H9 (cell line): Measurements from ENCODE around the gene KLK11. TPM values are rescaled to one million over a fixed set of nuclear protein-coding genes. Genes with fewer than 3 reads are reported as not detected.

Source experiments
- DNase-seq: peaks from one replicate; pipeline ENCODE4 v3.0.0-alpha.2; 2017
- H2AFZ ChIP-seq: one replicate; pipeline ENCODE4 v1.6.1; 2013; ENCODE audit warnings: mild to moderate bottlenecking, low read length, control low read depth, moderate library complexity
- H2AK5ac ChIP-seq: 2 replicates; pipeline ENCODE4 v1.6.1; 2013; ENCODE audit warnings: low read length, control low read depth, mixed read lengths; ENCODE audit not compliant: insufficient read length
- H2BK120ac ChIP-seq: one replicate; pipeline ENCODE4 v1.6.1; 2013; ENCODE audit warnings: low read depth, mild to moderate bottlenecking, low read length, control low read depth, inconsistent platforms; ENCODE audit not compliant: poor library complexity, severe bottlenecking
- H2BK12ac ChIP-seq: 2 replicates; pipeline ENCODE4 v1.6.1; 2013; ENCODE audit warnings: low read length, control low read depth, mixed read lengths, low read depth; ENCODE audit not compliant: insufficient read length
- H2BK15ac ChIP-seq: 2 replicates; pipeline ENCODE4 v1.6.1; 2013; ENCODE audit warnings: low read depth, low read length, control low read depth
- H2BK20ac ChIP-seq: one replicate; pipeline ENCODE4 v1.6.1; 2013; ENCODE audit warnings: low read depth, mild to moderate bottlenecking, low read length, control low read depth, inconsistent platforms; ENCODE audit not compliant: poor library complexity, severe bottlenecking
- H2BK5ac ChIP-seq: 2 replicates; pipeline ENCODE4 v1.6.1; 2013; ENCODE audit warnings: low read length, control low read depth, mixed read lengths; ENCODE audit not compliant: insufficient read length
- H3K14ac ChIP-seq: 2 replicates; pipeline ENCODE4 v1.6.1; 2013; ENCODE audit warnings: low read length, control low read depth; ENCODE audit not compliant: insufficient read depth
- H3K18ac ChIP-seq: 2 replicates; pipeline ENCODE4 v1.6.1; 2013; ENCODE audit warnings: low read depth, mild to moderate bottlenecking, mixed read lengths, low read length, control low read depth; ENCODE audit not compliant: insufficient read length
- H3K23ac ChIP-seq: 2 replicates; pipeline ENCODE4 v1.6.1; 2013; ENCODE audit warnings: low read length, control low read depth, mixed read lengths, low read depth; ENCODE audit not compliant: insufficient read length
- H3K23me2 ChIP-seq: 2 replicates; pipeline ENCODE4 v1.6.1; 2013; ENCODE audit warnings: low read depth, mild to moderate bottlenecking, mixed read lengths, low read length, control low read depth; ENCODE audit not compliant: insufficient read length, poor library complexity, severe bottlenecking
- H3K27ac ChIP-seq: 2 replicates; pipeline ENCODE4 v1.5.1; 2013; ENCODE audit warnings: low read length, control low read depth, mixed read lengths, low read depth; ENCODE audit not compliant: insufficient read length
- H3K27me3 ChIP-seq: 2 replicates; pipeline ENCODE4 v1.6.1; 2013; ENCODE audit warnings: low read length, control low read depth, inconsistent platforms; ENCODE audit not compliant: insufficient read depth
- H3K4ac ChIP-seq: 2 replicates; pipeline ENCODE4 v1.6.1; 2013; ENCODE audit warnings: low read depth, mild to moderate bottlenecking, control low read depth, inconsistent platforms, low read length, moderate library complexity
- H3K4me1 ChIP-seq: 2 replicates; pipeline ENCODE4 v1.6.1; 2013; ENCODE audit warnings: low read length, control low read depth, inconsistent platforms; ENCODE audit not compliant: insufficient read depth
- H3K4me2 ChIP-seq: 2 replicates; pipeline ENCODE4 v1.6.1; 2013; ENCODE audit warnings: low read length, control low read depth, mixed read lengths; ENCODE audit not compliant: insufficient read length, insufficient read depth
- H3K56ac ChIP-seq: 2 replicates; pipeline ENCODE4 v1.6.1; 2013; ENCODE audit warnings: low read depth, mild to moderate bottlenecking, mixed read lengths, low read length, control low read depth; ENCODE audit not compliant: insufficient read length
- H3K79me1 ChIP-seq: 2 replicates; pipeline ENCODE4 v1.6.1; 2013; ENCODE audit warnings: low read depth, mild to moderate bottlenecking, moderate library complexity, low read length, control low read depth, inconsistent platforms; ENCODE audit not compliant: insufficient read depth, poor library complexity, severe bottlenecking
- H3K79me2 ChIP-seq: 2 replicates; pipeline ENCODE4 v1.6.1; 2013; ENCODE audit warnings: low read length, control low read depth, inconsistent platforms; ENCODE audit not compliant: insufficient read depth
- H3K9ac ChIP-seq: 2 replicates; pipeline ENCODE4 v1.6.1; 2013; ENCODE audit warnings: low read length, control low read depth, mixed read lengths; ENCODE audit not compliant: insufficient read length; ENCODE audit errors: extremely low read depth
- H3K9me3 ChIP-seq: one replicate; pipeline ENCODE4 v1.6.1; 2013; ENCODE audit warnings: low read depth, low read length, inconsistent platforms; ENCODE audit not compliant: control insufficient read depth
- H3T11ph ChIP-seq: one replicate; pipeline ENCODE4 v1.6.1; 2013; ENCODE audit warnings: mild to moderate bottlenecking, low read length, control low read depth, inconsistent platforms
- H4K20me1 ChIP-seq: one replicate; pipeline ENCODE4 v1.6.1; 2013; ENCODE audit not compliant: control insufficient read depth, insufficient read length, insufficient read depth
- H4K5ac ChIP-seq: 2 replicates; pipeline ENCODE4 v1.6.1; 2013; ENCODE audit warnings: low read depth, mild to moderate bottlenecking, mixed read lengths, low read length, control low read depth; ENCODE audit not compliant: insufficient read length
- H4K8ac ChIP-seq: replicated peaks from 2 replicates; pipeline ENCODE4 v1.6.1; 2013; ENCODE audit warnings: low read length, control low read depth, mixed read lengths, low read depth; ENCODE audit not compliant: insufficient read length
- H4K91ac ChIP-seq: 2 replicates; pipeline ENCODE4 v1.6.1; 2013; ENCODE audit warnings: low read depth, mild to moderate bottlenecking, moderate library complexity, mixed read lengths, low read length, control low read depth; ENCODE audit not compliant: insufficient read length
- H3K27ac Mint-ChIP-seq, 3 experiments: 2 replicates in 2 of 3; 3 replicates in 1 of 3; pipeline ENCODE4 v1.8.0; 2020 to 2021; ENCODE audit warnings: mixed read lengths in 3 of 3, mild to moderate bottlenecking in 1 of 3, moderate library complexity in 1 of 3
- H3K27me3 Mint-ChIP-seq: 2 replicates; pipeline ENCODE4 v1.8.0; 2021; ENCODE audit warnings: low read depth, mild to moderate bottlenecking, moderate library complexity, mixed read lengths
- H3K36me3 Mint-ChIP-seq, 3 experiments: 2 replicates in 2 of 3; 3 replicates in 1 of 3; pipeline ENCODE4 v1.8.0; 2020 to 2021; ENCODE audit warnings: low read depth in 3 of 3, mixed read lengths in 3 of 3; ENCODE audit not compliant: insufficient read depth in 1 of 3
- H3K4me1 Mint-ChIP-seq, 2 experiments: 2 replicates each; pipeline ENCODE4 v1.8.0; 2020; ENCODE audit warnings: mixed read lengths in 2 of 2
- H3K4me3 Mint-ChIP-seq, 2 experiments: 2 replicates in 1 of 2; 3 replicates in 1 of 2; pipeline ENCODE4 v1.8.0; 2020 to 2021; ENCODE audit warnings: mild to moderate bottlenecking in 2 of 2, mixed read lengths in 2 of 2, moderate library complexity in 1 of 2
- H3K9me3 Mint-ChIP-seq, 2 experiments: 2 replicates in 1 of 2; 3 replicates in 1 of 2; pipeline ENCODE4 v1.8.0; 2020; ENCODE audit warnings: mild to moderate bottlenecking in 2 of 2, mixed read lengths in 2 of 2, moderate library complexity in 1 of 2
- WGBS: extraction: QIAGEN DNeasy Blood & Tissue Kit; methylation state at CpG from one replicate; pipeline ENCODE4 v1.1.7; 2013; ENCODE audit warnings: missing lambda C conversion rate, low lambda C conversion rate, mixed read lengths; ENCODE audit not compliant: insufficient read length; ENCODE audit errors: extremely low coverage; 5-methylcytosine and 5-hydroxymethylcytosine counted together
- total RNA-seq: library from RNA; stranded (reverse); gene quantifications from 2 replicates; pipeline ENCODE4 v1.2.1, GENCODE V29; 2021
- TF ChIP-seq, protein P1 (sequence below): fragments of 200-600 bp; sonication (generic); conservative IDR thresholded peaks from 3 replicates; pipeline ENCODE4 v1.8.0; 2021; ENCODE audit warnings: antibody characterized with exemption, mild to moderate bottlenecking

KLK11 gene
- total RNA-seq, 1 experiment from 2014 or later: not detected

GRCh38 chr19:50977626-50978025 lies 48.8 kb downstream of the KLK11 start:
- Histone ChIP-seq H4K8ac (no peak overlapping the region), H3K18ac (no peak overlapping the region), H3K4ac (no peak overlapping the region), H3K9ac (no peak overlapping the region), H3K27ac (no peak overlapping the region), H3K23me2 (no peaks in the 10 kb centered on the region), H4K91ac (no peak overlapping the region), H2AK5ac (no peak overlapping the region), H2BK120ac (no peak overlapping the region), H2BK12ac (no peak overlapping the region), H3K9me3 (no peaks in the 10 kb centered on the region), H3K4me1 (peaks cover 6% of the 10 kb centered on the region; the same call in 1 of the 2 replicates), H3K14ac (no peak overlapping the region), H3K79me1 (no peaks in the 10 kb centered on the region), H2BK20ac (no peak overlapping the region), H4K20me1 (no peaks in the 10 kb centered on the region), H2BK15ac (no peak overlapping the region), H3K23ac (no peak overlapping the region), H3T11ph (no peak overlapping the region), H2AFZ (no peak overlapping the region), H3K79me2 (no peaks in the 10 kb centered on the region), H4K5ac (no peak overlapping the region), H3K27me3 (no peaks in the 10 kb centered on the region), H3K4me2 (no peak overlapping the region), H2BK5ac (no peak overlapping the region), H3K56ac (no peak overlapping the region)
- DNase-seq: no peak
- H3K4me1 Mint-ChIP-seq: peaks cover 37 to 55% of the 10 kb centered on the region in 2 experiments
- peak overlapping the region in 1 of 2 experiments; percentile 3; a peak in 1 of 5 replicates for H3K4me3 Mint-ChIP-seq
- TF ChIP-seq, protein P1, sequence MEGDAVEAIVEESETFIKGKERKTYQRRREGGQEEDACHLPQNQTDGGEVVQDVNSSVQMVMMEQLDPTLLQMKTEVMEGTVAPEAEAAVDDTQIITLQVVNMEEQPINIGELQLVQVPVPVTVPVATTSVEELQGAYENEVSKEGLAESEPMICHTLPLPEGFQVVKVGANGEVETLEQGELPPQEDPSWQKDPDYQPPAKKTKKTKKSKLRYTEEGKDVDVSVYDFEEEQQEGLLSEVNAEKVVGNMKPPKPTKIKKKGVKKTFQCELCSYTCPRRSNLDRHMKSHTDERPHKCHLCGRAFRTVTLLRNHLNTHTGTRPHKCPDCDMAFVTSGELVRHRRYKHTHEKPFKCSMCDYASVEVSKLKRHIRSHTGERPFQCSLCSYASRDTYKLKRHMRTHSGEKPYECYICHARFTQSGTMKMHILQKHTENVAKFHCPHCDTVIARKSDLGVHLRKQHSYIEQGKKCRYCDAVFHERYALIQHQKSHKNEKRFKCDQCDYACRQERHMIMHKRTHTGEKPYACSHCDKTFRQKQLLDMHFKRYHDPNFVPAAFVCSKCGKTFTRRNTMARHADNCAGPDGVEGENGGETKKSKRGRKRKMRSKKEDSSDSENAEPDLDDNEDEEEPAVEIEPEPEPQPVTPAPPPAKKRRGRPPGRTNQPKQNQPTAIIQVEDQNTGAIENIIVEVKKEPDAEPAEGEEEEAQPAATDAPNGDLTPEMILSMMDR: no peak
- H3K27me3 Mint-ChIP-seq: peaks cover 16% of the 10 kb centered on the region
- no peaks in the 10 kb centered on the region for H3K36me3 Mint-ChIP-seq
- H3K9me3 Mint-ChIP-seq: no peaks in the 10 kb centered on the region
- no CpG with 5 or more reads among the region's 4 CpGs for WGBS
- H3K27ac Mint-ChIP-seq: peak overlapping the region in 1 of 3 experiments; percentile 94; a peak in 1 of 7 replicates
